IPS-11a (cell line): ENCODE measurements around the gene METTL8.
"Not testable (repeated sequence)": the region's sequence is repeated elsewhere in the genome, so short reads cannot be mapped to it uniquely, and the experiment has no call there.

Experiments used
- H3K4me3 ChIP-seq: one replicate; pipeline ENCODE4 v1.5.1; 2013; ENCODE audit warnings: low read depth, low read length, control low read depth

The METTL8 gene

GRCh38 chr2:171402906-171403580, 30.7 kb downstream of the METTL8 start:
- H3K4me3 ChIP-seq, result no peak overlapping the region

- no peak overlapping the region for H3K4me3 ChIP-seq
Measured at GRCh38 chr2:171401947-171402346, 31.8 kb downstream of the METTL8 start.

- H3K4me3 ChIP-seq, result no peak overlapping the region
Measured at GRCh38 chr2:171400395-171400794, 33.4 kb downstream of the METTL8 start.

GRCh38 chr2:171399292-171399691, 34.5 kb downstream of the METTL8 start:
- H3K4me3 ChIP-seq, result no peak overlapping the region

- no peak overlapping the region for H3K4me3 ChIP-seq
Measured at GRCh38 chr2:171394164-171394740, 39.5 kb downstream of the METTL8 start.

GRCh38 chr2:171393487-171393886, 40.3 kb downstream of the METTL8 start:
- no peak overlapping the region for H3K4me3 ChIP-seq

- no peak overlapping the region for H3K4me3 ChIP-seq
Measured at GRCh38 chr2:171391532-171391931, 42.3 kb downstream of the METTL8 start.

GRCh38 chr2:171390941-171391516, 42.8 kb downstream of the METTL8 start:
- H3K4me3 ChIP-seq, result no peak overlapping the region

GRCh38 chr2:171389780-171390179, 44.0 kb downstream of the METTL8 start:
- no peak overlapping the region for H3K4me3 ChIP-seq

GRCh38 chr2:171389325-171389724, 44.5 kb downstream of the METTL8 start:
- H3K4me3 ChIP-seq, result no peak overlapping the region

- H3K4me3 ChIP-seq, result no peak overlapping the region
Measured at GRCh38 chr2:171387052-171387451, 46.7 kb downstream of the METTL8 start.

- H3K4me3 ChIP-seq, result no peak overlapping the region
Measured at GRCh38 chr2:171386627-171387026, 47.2 kb downstream of the METTL8 start.

- H3K4me3 ChIP-seq, result no peak overlapping the region
Measured at GRCh38 chr2:171383134-171383533, 50.7 kb downstream of the METTL8 start.

- not testable (repeated sequence) for H3K4me3 ChIP-seq
Measured at GRCh38 chr2:171382175-171382574, 51.6 kb downstream of the METTL8 start.

- H3K4me3 ChIP-seq, result not testable (repeated sequence)
Measured at GRCh38 chr2:171377852-171378251, 55.9 kb downstream of the METTL8 start.

- H3K4me3 ChIP-seq, result no peak overlapping the region
Measured at GRCh38 chr2:171367692-171368091, 66.1 kb downstream of the METTL8 start.

GRCh38 chr2:171365778-171366177, 68.0 kb downstream of the METTL8 start:
- no peak overlapping the region for H3K4me3 ChIP-seq

- no peak overlapping the region for H3K4me3 ChIP-seq
Measured at GRCh38 chr2:171365232-171365631, 68.6 kb downstream of the METTL8 start.

GRCh38 chr2:171362396-171362795, 71.4 kb downstream of the METTL8 start:
- H3K4me3 ChIP-seq, result no peak overlapping the region

- H3K4me3 ChIP-seq, result no peak overlapping the region
Measured at GRCh38 chr2:171360905-171361304, 72.9 kb downstream of the METTL8 start.

GRCh38 chr2:171353746-171354145, 80.0 kb downstream of the METTL8 start:
- H3K4me3 ChIP-seq, result not testable (repeated sequence)

- H3K4me3 ChIP-seq, result no peak overlapping the region
Measured at GRCh38 chr2:171348056-171348455, 85.7 kb downstream of the METTL8 start.
